KMS-11 (cell line): ENCODE results near the gene PPM1H.
"Not testable (repeated sequence)": the region's sequence is repeated elsewhere in the genome, so short reads cannot be mapped to it uniquely, and the experiment has no call there.

Experiments
- H2AFZ ChIP-seq: fragments of 200-600 bp; sonication (generic); 2 replicates; pipeline ENCODE4 v1.6.1; 2016; ENCODE audit warnings: antibody characterized with exemption, mixed run types, low read depth
- H3K27ac ChIP-seq: fragments of 200-600 bp; sonication (generic); 2 replicates; pipeline ENCODE4 v1.6.1; 2016; ENCODE audit warnings: mild to moderate bottlenecking, mixed run types
- H3K27me3 ChIP-seq: fragments of 200-600 bp; sonication (generic); 2 replicates; pipeline ENCODE4 v1.6.1; 2017; ENCODE audit warnings: mild to moderate bottlenecking, low read depth, mixed run types, moderate library complexity; ENCODE audit not compliant: insufficient read depth
- H3K36me3 ChIP-seq: fragments of 200-600 bp; sonication (generic); 2 replicates; pipeline ENCODE4 v1.6.1; 2017; ENCODE audit warnings: mild to moderate bottlenecking, mixed run types; ENCODE audit not compliant: insufficient read depth
- H3K4me1 ChIP-seq: fragments of 200-600 bp; sonication (generic); 2 replicates; pipeline ENCODE4 v1.6.1; 2016; ENCODE audit warnings: mild to moderate bottlenecking, low read depth, mixed run types; ENCODE audit not compliant: poor library complexity, severe bottlenecking
- H3K4me2 ChIP-seq: fragments of 200-600 bp; sonication (generic); 2 replicates; pipeline ENCODE4 v1.7.0; 2016; ENCODE audit warnings: mild to moderate bottlenecking, mixed run types
- H3K4me3 ChIP-seq: fragments of 200-600 bp; sonication (generic); IDR thresholded peaks from 2 replicates; pipeline ENCODE4 v1.6.1; 2017; ENCODE audit warnings: low read depth, low read length, mixed read lengths; ENCODE audit not compliant: insufficient read depth
- H3K79me2 ChIP-seq: fragments of 200-600 bp; sonication (generic); 2 replicates; pipeline ENCODE4 v1.6.1; 2016; ENCODE audit warnings: low read depth, mixed run types; ENCODE audit not compliant: insufficient read depth
- H3K9ac ChIP-seq: fragments of 200-600 bp; sonication (generic); 2 replicates; pipeline ENCODE4 v1.6.1; 2016; ENCODE audit warnings: mild to moderate bottlenecking, mixed run types
- H4K20me1 ChIP-seq: fragments of 200-600 bp; sonication (generic); 2 replicates; pipeline ENCODE4 v1.6.1; 2016; ENCODE audit warnings: mild to moderate bottlenecking, mixed run types; ENCODE audit not compliant: insufficient read depth
- CTCF ChIP-seq: fragments of 200-600 bp; sonication (generic); conservative IDR thresholded peaks from 2 replicates; pipeline ENCODE4 v1.6.1; 2017; ENCODE audit warnings: low read depth, mild to moderate bottlenecking, antibody characterized with exemption, low read length, moderate library complexity, mixed read lengths

Gene PPM1H

GRCh38 chr12:62730649-62731048 lies 204.3 kb downstream of the PPM1H start:
- H3K4me2 ChIP-seq, result no peak overlapping the region
- no peaks in the 10 kb centered on the region for H4K20me1 ChIP-seq
- no peaks in the 10 kb centered on the region for H3K27me3 ChIP-seq
- H3K27ac ChIP-seq, result no peak overlapping the region
- no peak overlapping the region for H2AFZ ChIP-seq
- TF ChIP-seq CTCF, result no peak
- no peak overlapping the region for H3K4me3 ChIP-seq
- H3K9ac ChIP-seq, result no peak overlapping the region
- H3K79me2 ChIP-seq, result no peaks in the 10 kb centered on the region
- no peaks in the 10 kb centered on the region for H3K36me3 ChIP-seq
- no peaks in the 10 kb centered on the region for H3K4me1 ChIP-seq

- H4K20me1 ChIP-seq, H3K9ac ChIP-seq, H3K4me2 ChIP-seq, H3K27ac ChIP-seq, H3K36me3 ChIP-seq, H3K79me2 ChIP-seq, H2AFZ ChIP-seq, H3K4me3 ChIP-seq, H3K27me3 ChIP-seq, H3K4me1 ChIP-seq: not testable (repeated sequence)
These were observed 205.1 kb downstream of the PPM1H start for GRCh38 chr12:62729579-62730544.

- no peak for TF ChIP-seq CTCF
- no peak overlapping the region for H3K27ac ChIP-seq
- H3K4me3 ChIP-seq, result no peak overlapping the region
- no peaks in the 10 kb centered on the region for H3K27me3 ChIP-seq
- H3K9ac ChIP-seq, result no peak overlapping the region
- H3K4me2 ChIP-seq, result no peak overlapping the region
- H2AFZ ChIP-seq, result no peak overlapping the region
- no peaks in the 10 kb centered on the region for H3K36me3 ChIP-seq
- H4K20me1 ChIP-seq, result no peaks in the 10 kb centered on the region
- no peaks in the 10 kb centered on the region for H3K4me1 ChIP-seq
- H3K79me2 ChIP-seq, result no peaks in the 10 kb centered on the region
These were observed 206.2 kb downstream of the PPM1H start for GRCh38 chr12:62728741-62729140.

- Histone ChIP-seq H3K79me2 (no peaks in the 10 kb centered on the region), H3K4me2 (no peak overlapping the region), H3K4me1 (no peaks in the 10 kb centered on the region)
These were observed 208.4 kb downstream of the PPM1H start for GRCh38 chr12:62726471-62726980.

More at GRCh38 chr12:62726471-62726980, 208.4 kb downstream of the PPM1H start:
- no peak for TF ChIP-seq CTCF
- H4K20me1 ChIP-seq, result no peaks in the 10 kb centered on the region
- H2AFZ ChIP-seq, result no peak overlapping the region
- H3K27me3 ChIP-seq, result no peaks in the 10 kb centered on the region
- no peak overlapping the region for H3K9ac ChIP-seq
- no peak overlapping the region for H3K27ac ChIP-seq
- no peak overlapping the region for H3K4me3 ChIP-seq
- H3K36me3 ChIP-seq, result no peaks in the 10 kb centered on the region
